HCT116 (cell line): ENCODE data around the gene SUGCT. TPM values are rescaled to one million over a fixed set of nuclear protein-coding genes. Genes with fewer than 3 reads are reported as not detected.
A peak's percentile ranks its signal among the peaks of the same experiment; 100 is the strongest.

Source experiments
- ATAC-seq: fragments of 200-7000 bp; cut with Tn5 transposase; 2 replicates; pipeline ENCODE4 v1.9.1; 2020; ENCODE audit warnings: mild to moderate bottlenecking, moderate library complexity
- BruUV-seq: library from RNA; stranded (reverse); fragments of 400-500 nt; replicated peaks from 2 replicates; lab custom pipeline; 2021; lab: Mats Ljungman, UMichigan
- CTCF ChIA-PET: fragments of 300-600 bp; sonication (Branson Sonifier 250); formaldehyde crosslinking; loops from one replicate; lab custom pipeline; 2021; ENCODE audit warnings: antibody characterized with exemption; lab: Charles Lee
- POLR2A ChIA-PET: fragments of 300-600, 350-600 bp; sonication (Branson Sonifier 250); formaldehyde crosslinking; loops from one replicate; lab custom pipeline; 2021; ENCODE audit warnings: antibody characterized with exemption; lab: Charles Lee
- RAD21 ChIA-PET, 2 experiments: fragments of 300-600 bp; sonication (Branson Sonifier 250); formaldehyde crosslinking; loops; one replicate each; lab custom pipeline; 2023; ENCODE audit warnings: low total read pairs in 2 of 2; ENCODE audit not compliant: uncharacterized antibody in 2 of 2, unreplicated experiment in 2 of 2, low non-redundant PET in 1 of 2; lab: Charles Lee
- DNase-seq: peaks from one replicate; pipeline ENCODE4 v3.0.0-alpha.2; 2010; ENCODE audit warnings: low read depth, low spot score
- H2AFZ ChIP-seq: fragments of 200-600 bp; shearing (Covaris generic), sonication (generic); 2 replicates; pipeline ENCODE4 v1.6.1; 2017; ENCODE audit warnings: low read depth, mixed run types, mixed read lengths, antibody characterized with exemption, low read length; ENCODE audit not compliant: poor library complexity, severe bottlenecking
- H3K27ac ChIP-seq: 2 replicates; pipeline ENCODE4 v1.5.1; 2012; ENCODE audit warnings: low read depth, low read length
- H3K27me3 ChIP-seq: fragments of 200-600 bp; sonication (generic); 2 replicates; pipeline ENCODE4 v1.6.1; 2016; ENCODE audit warnings: mixed run types, low read length, mixed read lengths; ENCODE audit not compliant: insufficient read depth
- H3K36me3 ChIP-seq, 2 experiments: fragments of 200-500 bp in 1 of 2; fragments of 200-600 bp in 1 of 2; sonication (Bioruptor generic) in 1 of 2; sonication (generic) in 1 of 2; 2 replicates each; pipeline versions ENCODE4 v1.5.1 to v1.6.1; 2014 to 2016; ENCODE audit warnings: low read length in 2 of 2, inconsistent platforms in 1 of 2, mixed read lengths in 1 of 2, mixed run types in 1 of 2; ENCODE audit not compliant: insufficient read depth in 2 of 2, control insufficient read depth in 1 of 2
- H3K4me1 ChIP-seq, 2 experiments: fragments of 200-600 bp in 1 of 2; sonication (generic) in 1 of 2; 2 replicates each; pipeline versions ENCODE4 v1.5.1 to v1.6.1; 2012 to 2017; ENCODE audit warnings: low read length in 2 of 2, inconsistent platforms in 1 of 2, mild to moderate bottlenecking in 1 of 2, mixed read lengths in 1 of 2, mixed run types in 1 of 2, moderate library complexity in 1 of 2; ENCODE audit not compliant: insufficient read depth in 2 of 2, control insufficient read depth in 1 of 2
- H3K4me2 ChIP-seq: fragments of 200-600 bp; sonication (generic); 2 replicates; pipeline ENCODE4 v1.6.1; 2017; ENCODE audit warnings: mixed run types, low read length, mixed read lengths
- H3K4me3 ChIP-seq, 2 experiments: fragments of 200-600 bp in 1 of 2; sonication (generic) in 1 of 2; replicated peaks in 1 of 2; 2 replicates each; pipeline ENCODE4 v1.5.1; 2011 to 2016; ENCODE audit warnings: low read length in 2 of 2, control low read depth in 1 of 2, low read depth in 1 of 2, mild to moderate bottlenecking in 1 of 2, mixed read lengths in 1 of 2, mixed run types in 1 of 2
- H3K79me2 ChIP-seq: fragments of 200-600 bp; sonication (generic); 2 replicates; pipeline ENCODE4 v1.6.1; 2017; ENCODE audit warnings: mild to moderate bottlenecking, mixed run types, low read length, moderate library complexity, mixed read lengths; ENCODE audit not compliant: insufficient read depth
- H3K9ac ChIP-seq: fragments of 200-600 bp; sonication (generic); 2 replicates; pipeline ENCODE4 v1.6.1; 2016; ENCODE audit warnings: low read length, mixed read lengths
- H3K9me2 ChIP-seq: fragments of 200-600 bp; sonication (generic), shearing (Covaris generic); 2 replicates; pipeline ENCODE4 v1.6.1; 2017; ENCODE audit warnings: mixed run types, mild to moderate bottlenecking, moderate library complexity; ENCODE audit not compliant: insufficient read depth
- H3K9me3 ChIP-seq, 2 experiments: fragments of 200-500 bp in 1 of 2; fragments of 200-600 bp in 1 of 2; sonication (Bioruptor generic) in 1 of 2; sonication (generic) in 1 of 2; 2 replicates each; pipeline ENCODE4 v1.6.1; 2014 to 2017; ENCODE audit warnings: low read length in 2 of 2, mixed read lengths in 2 of 2, inconsistent platforms in 1 of 2, low read depth in 1 of 2, mild to moderate bottlenecking in 1 of 2, mixed run types in 1 of 2, moderate library complexity in 1 of 2; ENCODE audit not compliant: control insufficient read depth in 1 of 2, insufficient read depth in 1 of 2
- H4K20me1 ChIP-seq: fragments of 200-600 bp; sonication (generic), shearing (Covaris generic); 2 replicates; pipeline ENCODE4 v1.6.1; 2017; ENCODE audit warnings: mixed run types, mild to moderate bottlenecking, moderate library complexity; ENCODE audit not compliant: insufficient read depth
- CTCF ChIP-seq, 3 experiments: fragments of 200-600 bp in 1 of 3; sonication (generic) in 1 of 3; IDR thresholded peaks in 2 of 3; conservative IDR thresholded peaks in 1 of 3; 2 replicates each; pipeline ENCODE4 v1.5.1; 2012 to 2017; ENCODE audit warnings: low read depth in 2 of 3, low read length in 2 of 3, antibody characterized with exemption in 1 of 3, borderline replicate concordance in 1 of 3, control low read depth in 1 of 3, mild to moderate bottlenecking in 1 of 3, mixed read lengths in 1 of 3, mixed run types in 1 of 3, moderate library complexity in 1 of 3; ENCODE audit not compliant: insufficient read depth in 1 of 3
- ELF1 ChIP-seq: IDR thresholded peaks from 2 replicates; pipeline ENCODE4 v1.6.1; 2012; ENCODE audit warnings: low read depth, borderline replicate concordance
- JUND ChIP-seq: IDR thresholded peaks from 2 replicates; pipeline ENCODE4 v1.6.1; 2012
- MAX ChIP-seq: IDR thresholded peaks from 2 replicates; pipeline ENCODE4 v1.6.1; 2012
- REST ChIP-seq: IDR thresholded peaks from 2 replicates; pipeline ENCODE4 v1.6.1; 2012; ENCODE audit warnings: low read depth
- YY1 ChIP-seq: IDR thresholded peaks from 2 replicates; pipeline ENCODE4 v1.6.1; 2011; ENCODE audit warnings: low read length, low read depth, moderate library complexity, mild to moderate bottlenecking; ENCODE audit not compliant: insufficient replicate concordance; ENCODE audit errors: extremely low read depth
- ZFX ChIP-seq: fragments of 450-650 bp; IDR thresholded peaks from 2 replicates; pipeline ENCODE4 v1.6.1; 2017
- intact Hi-C: fragments of 100-400 bp; cut with micrococcal nuclease; formaldehyde crosslinking; loops from 2 replicates; pipeline ENCODE4 v1.10.0; 2022
- total RNA-seq: library from RNA; stranded (reverse); gene quantifications from one replicate; pipeline ENCODE4 v1.2.1, GENCODE V29; 2021; ENCODE audit not compliant: unreplicated experiment

Gene SUGCT
- total RNA-seq, 1 experiment from 2014 or later: 4.4 TPM

GRCh38 chr7:40676221-40676620 is 541.4 kb downstream of the SUGCT start:
- Histone ChIP-seq H3K9me2 (no peaks in the 10 kb centered on the region), H3K27me3 (peaks cover 6% of the 10 kb centered on the region), H3K9me3 (no peaks in the 10 kb centered on the region), H3K9ac (no peak overlapping the region), H3K79me2 (no peaks in the 10 kb centered on the region), H3K4me1 (no peaks in the 10 kb centered on the region), H2AFZ (no peak overlapping the region), H3K4me2 (no peak overlapping the region), H3K36me3 (no peaks in the 10 kb centered on the region), H3K27ac (no peak overlapping the region), H4K20me1 (no peaks in the 10 kb centered on the region), H3K4me3 (no peak overlapping the region)
- no TSS peak for BruUV-seq
- intact Hi-C loops: no loop called here
- ATAC-seq (no peak), DNase-seq (no peak)
- TF ChIP-seq ZFX (no peak), REST (no peak), YY1 (no peak)
- RAD21 ChIA-PET: no interaction called here
- POLR2A ChIA-PET: no interaction called here
- CTCF ChIA-PET: no interaction called here

- Histone ChIP-seq H3K27ac (no peak overlapping the region), H3K4me2 (no peak overlapping the region), H3K79me2 (no peaks in the 10 kb centered on the region), H4K20me1 (no peaks in the 10 kb centered on the region), H2AFZ (no peak overlapping the region), H3K4me3 (no peak overlapping the region), H3K9me2 (no peaks in the 10 kb centered on the region), H3K9me3 (no peaks in the 10 kb centered on the region), H3K9ac (no peak overlapping the region), H3K27me3 (no peaks in the 10 kb centered on the region), H3K4me1 (no peaks in the 10 kb centered on the region), H3K36me3 (no peaks in the 10 kb centered on the region)
- BruUV-seq: no TSS peak
- ChIA-PET CTCF (no interaction called here), POLR2A (no interaction called here), RAD21 (no interaction called here)
- intact Hi-C loops: no loop called here
- ATAC-seq: peak; percentile 97
- TF ChIP-seq CTCF (IDR thresholded peaks at IDR 0.05 in 2 of 3, conservative IDR thresholded peaks at IDR 0.05 in 1 of 3; ENCODE audit: borderline replicate concordance in 1 of 3, insufficient read depth in 1 of 3, low read depth in 2 of 3, low read length in 2 of 3) (peak in 2 of 3 experiments; percentile 55 to 59; a peak in 4 of 6 replicates), MAX (no peak), JUND (no peak), ELF1 (no peak)
- peak; percentile 34 for DNase-seq
Observed at GRCh38 chr7:40680657-40681056, 545.9 kb downstream of the SUGCT start.
